HG02885 (cell line): ENCODE measurements around the gene KCNH2.

Experiments
- ATAC-seq: cut with Tn5 transposase; IDR thresholded peaks from one replicate; pipeline ENCODE4 v1.9.1; 2021; ENCODE audit warnings: mild to moderate bottlenecking; ENCODE audit not compliant: unreplicated experiment, poor library complexity

Gene KCNH2

GRCh38 chr7:150941351-150942000 is 36.6 kb downstream of the KCNH2 start:
- no peak for ATAC-seq

- ATAC-seq = no peak
These were observed 37.6 kb downstream of the KCNH2 start for GRCh38 chr7:150940431-150941102.

- ATAC-seq = no peak
These were observed 38.7 kb downstream of the KCNH2 start for GRCh38 chr7:150939466-150939865.

- ATAC-seq = no peak
These were observed 39.1 kb downstream of the KCNH2 start for GRCh38 chr7:150939052-150939451.

GRCh38 chr7:150938566-150938965 is 39.6 kb downstream of the KCNH2 start:
- ATAC-seq = no peak

GRCh38 chr7:150937848-150938561 is 40.1 kb downstream of the KCNH2 start:
- ATAC-seq = no peak

- no peak for ATAC-seq
These were observed 42.1 kb downstream of the KCNH2 start for GRCh38 chr7:150936018-150936417.

- no peak for ATAC-seq
These were observed 43.0 kb downstream of the KCNH2 start for GRCh38 chr7:150935149-150935548.

GRCh38 chr7:150934045-150934766 is 43.9 kb downstream of the KCNH2 start:
- ATAC-seq = no peak

GRCh38 chr7:150931199-150931869 is 46.8 kb downstream of the KCNH2 start:
- ATAC-seq = no peak

GRCh38 chr7:150928541-150928940 is 49.6 kb downstream of the KCNH2 start:
- no peak for ATAC-seq

- no peak for ATAC-seq
These were observed 50.2 kb downstream of the KCNH2 start for GRCh38 chr7:150927956-150928344.

GRCh38 chr7:150927157-150927955 is 50.8 kb downstream of the KCNH2 start:
- ATAC-seq = no peak

GRCh38 chr7:150926066-150926465 is 52.1 kb downstream of the KCNH2 start:
- ATAC-seq = no peak

GRCh38 chr7:150924369-150924781 is 53.7 kb downstream of the KCNH2 start:
- ATAC-seq = no peak

- ATAC-seq = no peak
These were observed 54.3 kb downstream of the KCNH2 start for GRCh38 chr7:150923802-150924201.

- ATAC-seq = no peak
These were observed 54.9 kb downstream of the KCNH2 start for GRCh38 chr7:150923196-150923595.

- no peak for ATAC-seq
These were observed 59.0 kb downstream of the KCNH2 start for GRCh38 chr7:150919160-150919559.

GRCh38 chr7:150918378-150918777 is 59.7 kb downstream of the KCNH2 start:
- ATAC-seq = no peak

- ATAC-seq = no peak
These were observed 60.2 kb downstream of the KCNH2 start for GRCh38 chr7:150917969-150918368.
